GM13977 (cell line): ENCODE results near the gene UNK.

Experiments used
- DNase-seq: peaks from one replicate; pipeline ENCODE4 v3.0.0; 2012; ENCODE audit warnings: low spot score
- CTCF ChIP-seq: IDR thresholded peaks from 2 replicates; pipeline ENCODE4 v1.5.1; 2012; ENCODE audit warnings: mild to moderate bottlenecking, control low read depth; ENCODE audit not compliant: insufficient read depth; ENCODE audit errors: extremely low read depth, missing control alignments
- in situ Hi-C: fragments of 300-500 bp; cut with MboI; formaldehyde crosslinking; loops from one replicate; pipeline ENCODE4 v1.12.0; 2022; ENCODE audit warnings: low sequenced_read_pairs, low pct_unique_long_range_greater_than_20kb, mixed read lengths, inconsistent platforms; ENCODE audit not compliant: unreplicated experiment

Gene UNK

GRCh38 chr17:75771334-75772281, 13.0 kb upstream of the UNK start:
- no peak for TF ChIP-seq CTCF
- no peak for DNase-seq
- in situ Hi-C loops = no loop called here

- no peak for DNase-seq
- TF ChIP-seq CTCF = no peak
- in situ Hi-C loops = no loop called here
Measured at GRCh38 chr17:75773121-75773807, 11.3 kb upstream of the UNK start.

GRCh38 chr17:75773808-75774470, 10.7 kb upstream of the UNK start:
- DNase-seq = no peak
- in situ Hi-C loops = no loop called here
- TF ChIP-seq CTCF = no peak

- in situ Hi-C loops = no loop called here
- no peak for DNase-seq
- no peak for TF ChIP-seq CTCF
Measured at GRCh38 chr17:75774471-75774990, 10.1 kb upstream of the UNK start.

GRCh38 chr17:75774991-75775668, 9.5 kb upstream of the UNK start:
- no peak for TF ChIP-seq CTCF
- DNase-seq = no peak
- in situ Hi-C loops = no loop called here
